GM12892 (cell line): ENCODE measurements around the gene NPAS3.

Source experiments
- POLR2A ChIP-seq: IDR thresholded peaks from 2 replicates; pipeline ENCODE4 v1.6.1; 2011; ENCODE audit warnings: low read depth, low read length, control low read depth
- POLR2AphosphoS5 ChIP-seq: IDR thresholded peaks from 2 replicates; pipeline ENCODE4 v1.6.1; 2011; ENCODE audit warnings: low read depth, low read length, control low read depth
- TAF1 ChIP-seq: IDR thresholded peaks from 2 replicates; pipeline ENCODE4 v1.6.1; 2011; ENCODE audit warnings: low read depth, mild to moderate bottlenecking, control low read depth, low read length, borderline replicate concordance

DNA sequence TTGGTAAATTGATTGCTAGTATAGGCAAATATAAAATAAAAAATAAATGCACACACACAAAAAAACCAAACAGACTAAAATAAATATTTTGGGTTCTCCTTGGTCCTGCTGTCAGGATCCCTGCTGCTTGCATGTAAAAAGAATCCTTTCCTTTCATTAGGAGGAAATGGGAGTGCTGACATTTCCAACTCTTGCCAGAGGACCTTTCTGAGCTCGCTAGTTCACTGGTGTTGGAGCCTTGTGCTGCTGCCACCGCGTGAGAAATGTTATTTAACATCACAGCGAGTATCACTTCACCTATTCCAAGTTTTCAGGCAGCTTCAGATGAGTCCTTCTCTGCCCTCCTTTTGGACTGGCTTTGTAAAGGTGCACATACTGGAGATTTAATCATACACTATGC, 358.9 kb downstream of the NPAS3 start:
- TF ChIP-seq POLR2A (no peak), POLR2AphosphoS5 (no peak), TAF1 (no peak)
